HG03039 (cell line): Measurements from ENCODE around the gene TSSK6.

Source experiments
- ATAC-seq: cut with Tn5 transposase; IDR thresholded peaks from one replicate; pipeline ENCODE4 v1.9.1; 2021; ENCODE audit warnings: mild to moderate bottlenecking, moderate library complexity; ENCODE audit not compliant: unreplicated experiment

TSSK6 gene

DNA sequence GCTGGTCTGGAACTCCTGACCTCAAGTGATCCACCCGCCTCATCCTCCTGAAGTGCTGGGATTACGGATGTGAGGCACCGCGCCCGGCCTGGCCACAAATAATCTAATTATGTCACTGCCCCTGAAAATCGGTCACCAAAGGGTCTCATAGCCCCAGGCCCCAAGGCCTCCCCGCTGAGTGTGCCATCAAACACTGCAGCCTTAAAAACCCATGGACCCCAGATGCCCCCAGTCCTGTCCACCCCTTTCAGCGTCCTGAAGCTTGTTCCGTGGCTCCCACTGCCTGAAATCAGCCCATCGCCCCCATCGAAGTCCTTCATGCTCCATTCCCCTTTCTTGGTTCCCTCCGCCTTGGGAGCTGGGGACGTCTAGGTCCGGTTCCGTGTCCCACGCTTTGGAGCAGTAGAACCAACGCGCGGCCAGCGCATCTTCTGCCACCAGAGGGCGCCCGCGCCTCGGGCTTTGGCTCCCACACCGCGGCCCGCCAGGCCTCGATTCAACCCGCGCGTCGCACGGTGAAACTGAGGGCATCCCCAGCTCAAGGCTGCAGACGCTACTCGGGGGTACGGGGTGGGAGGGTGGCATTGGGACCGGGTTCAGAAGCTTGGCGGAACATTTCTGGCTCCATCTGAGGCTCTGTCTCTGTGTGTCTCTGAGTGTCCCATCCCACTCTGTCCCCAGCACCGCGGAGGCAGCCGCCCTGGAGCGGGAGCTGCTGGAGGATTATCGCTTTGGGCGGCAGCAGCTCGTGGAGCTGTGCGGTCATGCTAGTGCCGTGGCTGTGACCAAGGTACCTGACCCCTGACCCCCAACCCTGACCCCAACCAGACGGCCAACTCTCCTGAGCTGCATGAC lies 16.8 kb upstream of the TSSK6 start:
- ATAC-seq, result no peak

DNA sequence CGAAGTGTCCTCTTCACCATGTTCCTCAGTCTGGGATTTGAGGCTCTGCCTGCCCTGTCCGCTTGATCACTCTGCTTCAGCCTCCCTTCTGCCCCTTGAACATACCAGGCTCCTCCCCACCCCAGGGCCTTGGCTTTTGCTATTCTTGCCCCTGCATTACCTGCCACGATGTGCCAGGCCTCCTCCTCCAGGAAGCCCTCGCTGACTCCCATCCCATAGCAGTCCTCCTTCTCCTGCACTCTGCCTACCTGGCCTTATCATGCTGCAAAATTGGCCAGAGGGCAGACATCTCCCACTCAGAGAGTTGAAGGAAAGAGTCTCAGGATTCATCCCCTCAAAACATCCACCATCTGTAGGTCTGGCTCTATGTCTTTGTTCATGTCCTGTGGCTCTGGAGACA lies 15.5 kb upstream of the TSSK6 start:
- ATAC-seq, result no peak

DNA sequence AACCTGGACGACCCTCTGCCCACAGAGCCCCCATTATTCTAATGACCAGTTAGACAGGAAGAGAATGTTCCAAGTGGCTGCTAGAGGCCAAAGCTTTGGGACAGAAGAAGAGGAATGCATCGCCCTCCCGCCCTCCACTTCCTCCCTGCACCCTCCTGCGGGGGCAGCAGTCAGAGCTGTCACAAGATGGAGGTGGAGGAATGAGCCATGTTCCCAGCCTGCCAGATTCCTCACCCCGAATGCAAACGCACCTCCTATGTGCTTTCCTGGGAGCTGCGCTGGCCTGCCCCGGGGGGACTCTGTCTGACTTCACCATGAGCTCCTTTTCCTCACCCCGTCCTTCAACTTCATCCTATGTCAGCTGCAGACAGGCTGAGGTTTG lies 15.1 kb upstream of the TSSK6 start:
- no peak for ATAC-seq

DNA sequence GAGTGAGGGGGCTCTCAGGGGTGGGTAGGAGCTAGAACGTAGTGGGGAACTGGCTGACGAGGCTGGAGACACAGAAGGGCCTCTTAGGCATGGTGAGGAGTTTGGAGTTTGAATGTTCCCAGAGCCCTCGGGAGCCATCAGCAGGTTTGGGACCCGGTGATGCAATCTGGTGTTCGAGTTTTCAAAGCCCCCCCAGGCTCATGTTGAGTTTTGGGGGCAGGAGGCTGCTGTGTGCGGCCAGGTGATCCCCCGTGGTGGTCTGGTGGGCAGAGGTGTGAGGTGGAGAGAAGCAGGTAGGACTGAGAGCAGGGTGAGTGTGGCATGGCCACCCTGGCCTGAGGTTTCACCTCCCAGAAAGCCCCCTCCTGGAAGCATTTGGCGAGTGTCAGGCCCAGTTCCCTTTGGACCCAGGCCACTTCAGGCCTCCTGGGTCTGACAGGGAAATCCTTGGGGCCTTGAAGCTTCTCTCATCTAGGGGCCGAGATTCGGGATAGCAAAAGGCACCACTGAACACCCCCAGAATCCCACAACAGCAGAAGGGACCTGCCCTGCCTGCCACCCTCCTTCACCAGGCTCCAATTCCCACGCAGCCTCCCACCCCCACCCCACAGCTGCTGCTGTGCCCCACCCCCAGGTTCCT lies 14.6 kb upstream of the TSSK6 start:
- no peak for ATAC-seq

GRCh38 chr19:19528721-19529490 lies 13.6 kb upstream of the TSSK6 start, which contains the start of gene YJEFN3:
Gene YJEFN3, plus strand, starts transcription at chr19:19528911. Its CDS starts 22 bp downstream, at chr19:19528933.
- ATAC-seq, result no peak

- ATAC-seq, result no peak
Measured at GRCh38 chr19:19527674-19528625, 12.6 kb upstream of the TSSK6 start.

- ATAC-seq, result no peak
Measured at GRCh38 chr19:19527371-19527656, 12.0 kb upstream of the TSSK6 start.

DNA sequence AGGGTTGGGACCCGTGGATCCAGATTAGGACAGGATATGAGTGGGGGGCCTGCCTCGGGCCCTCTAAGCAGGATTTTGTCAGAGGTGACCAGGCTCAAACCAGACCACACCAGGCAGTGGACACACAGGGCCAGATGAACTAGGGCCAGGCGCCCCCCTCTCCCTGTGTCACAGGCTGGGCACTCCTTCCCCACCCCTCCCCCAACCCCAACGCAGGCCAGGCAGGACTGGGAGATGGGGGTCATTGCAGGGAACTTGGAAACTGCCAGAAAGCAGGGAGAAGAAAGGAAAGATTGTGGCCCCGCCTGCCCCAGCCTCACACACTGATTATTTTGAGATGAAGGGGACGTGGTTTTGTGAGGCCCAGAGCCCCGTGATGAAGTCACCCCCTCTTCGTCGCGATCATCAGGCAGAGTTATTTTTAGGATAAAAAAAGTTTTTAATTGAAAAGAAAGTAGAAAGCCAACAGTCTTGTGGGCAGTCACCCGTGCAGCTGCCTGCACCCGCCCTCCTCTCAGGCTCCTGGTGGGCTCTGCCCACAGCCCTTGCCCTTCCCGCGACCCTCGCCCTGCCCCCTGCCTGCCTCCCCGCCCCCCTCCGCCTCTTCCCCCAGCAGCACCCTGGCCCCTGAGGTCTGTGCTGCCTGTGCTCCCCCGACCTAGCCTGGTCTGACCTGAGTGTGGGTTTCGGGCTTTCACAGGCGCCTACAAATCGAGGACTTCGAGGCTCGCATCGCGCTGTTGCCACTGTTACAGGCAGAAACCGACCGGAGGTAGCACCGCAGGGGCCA lies 11.4 kb upstream of the TSSK6 start:
- ATAC-seq, result no peak

DNA sequence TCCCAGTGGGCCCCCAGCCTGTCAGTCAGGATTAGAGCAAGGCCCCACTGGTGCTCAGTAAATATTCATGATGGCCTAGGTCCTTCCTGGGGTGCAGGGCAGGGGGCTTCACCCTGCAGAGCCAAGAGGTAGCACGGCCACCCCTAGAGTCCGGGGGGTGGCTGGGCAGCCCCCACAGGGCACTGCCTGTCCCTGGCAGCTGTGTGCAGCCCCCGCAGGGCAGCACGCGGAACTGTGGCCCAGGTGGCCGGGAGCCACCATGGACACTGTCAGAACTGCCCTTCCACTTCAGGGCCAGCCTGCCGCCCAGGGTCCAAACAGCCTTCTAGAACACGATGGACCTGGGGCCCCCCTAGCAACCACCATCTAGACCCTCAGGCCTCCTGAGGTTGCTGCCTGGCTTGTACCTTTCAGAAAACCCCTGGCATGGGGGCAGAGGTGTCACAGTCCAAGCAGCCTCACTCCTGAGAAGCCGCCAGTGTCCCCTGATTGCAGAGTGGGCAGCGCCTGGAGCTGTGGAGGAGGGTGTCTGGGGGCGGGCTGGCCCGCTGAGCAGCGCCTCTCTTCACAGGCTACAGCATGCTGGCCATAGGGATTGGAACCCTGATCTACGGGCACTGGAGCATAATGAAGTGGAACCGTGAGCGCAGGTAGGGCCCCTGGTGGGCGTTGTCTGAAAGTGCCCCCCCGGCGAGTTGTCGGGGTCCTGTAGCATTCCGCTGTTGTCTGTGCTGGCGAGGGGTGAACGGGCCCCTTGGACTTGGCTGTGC lies 10.4 kb upstream of the TSSK6 start:
- ATAC-seq, result no peak

DNA sequence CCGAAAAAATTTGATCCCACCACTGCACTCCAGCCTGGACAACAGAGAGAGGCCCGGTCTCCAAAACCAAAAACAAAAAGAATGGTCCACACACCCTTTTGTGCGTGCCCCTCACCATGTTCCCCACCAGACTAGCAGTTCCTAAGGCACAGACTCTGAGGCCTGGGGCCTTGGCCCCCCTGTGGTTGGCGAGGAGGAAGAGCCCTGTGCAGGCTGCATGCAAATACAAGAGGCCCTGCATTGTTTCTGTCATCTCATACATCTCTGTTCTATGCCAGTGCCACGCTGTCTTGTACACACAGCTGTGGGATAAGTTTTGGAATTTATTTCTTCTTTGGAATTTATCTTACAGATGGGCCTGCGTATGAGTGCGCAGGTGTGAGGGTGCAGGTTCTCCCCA lies 8.7 kb upstream of the TSSK6 start:
- no peak for ATAC-seq

- no peak for ATAC-seq
Measured at GRCh38 chr19:19523177-19523576, 7.8 kb upstream of the TSSK6 start.

GRCh38 chr19:19520989-19521388 lies 5.6 kb upstream of the TSSK6 start:
- no peak for ATAC-seq

DNA sequence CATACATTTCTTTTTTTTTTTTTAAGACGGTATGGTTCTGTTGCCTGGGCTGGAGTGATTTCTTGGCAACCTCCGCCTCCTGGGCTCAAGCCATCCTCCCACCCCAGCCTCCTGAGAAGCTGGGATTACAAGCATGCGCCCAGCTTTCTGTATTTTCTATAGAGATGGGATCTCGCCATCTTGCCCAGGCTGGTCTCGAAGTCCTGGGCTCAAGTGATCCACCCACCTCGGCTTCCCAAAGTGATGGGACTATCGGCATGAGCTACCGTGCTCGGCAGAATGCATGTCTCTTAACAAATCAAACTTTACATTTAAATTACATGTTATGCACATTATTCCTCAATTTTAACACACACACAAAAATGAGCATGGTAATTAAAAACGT lies 1.9 kb upstream of the TSSK6 start:
- no peak for ATAC-seq

- peak; percentile 79 for ATAC-seq
Measured at GRCh38 chr19:19515642-19516519, 533 bp upstream of the TSSK6 start, which contains the start of gene NDUFA13. Gene NDUFA13, plus strand, starts transcription at chr19:19516225. Its CDS starts 14 bp downstream, at chr19:19516239.

DNA sequence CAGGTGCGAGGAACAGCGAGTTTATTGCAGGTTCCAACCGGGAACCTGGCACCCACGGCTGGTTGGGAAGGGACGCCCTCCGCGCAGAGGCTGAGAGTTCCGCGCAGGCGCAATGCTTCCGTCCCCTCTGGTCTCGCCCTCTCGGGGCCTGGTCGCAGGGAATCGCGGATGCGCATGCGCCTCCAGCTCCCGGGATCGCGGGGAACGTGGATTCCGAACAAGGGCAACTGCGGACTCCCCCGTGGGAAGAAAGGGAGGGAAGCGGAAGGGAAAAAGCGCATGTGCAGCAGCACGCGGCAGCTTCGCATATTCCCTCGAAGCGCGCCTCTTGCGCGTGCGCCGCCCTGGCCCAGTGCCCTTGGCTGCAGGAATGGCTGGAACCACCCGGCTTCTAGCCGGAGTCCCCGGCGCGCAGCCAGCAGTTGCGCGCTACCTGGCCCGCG lies 1.1 kb downstream of the TSSK6 start:
- no peak for ATAC-seq

- ATAC-seq, result no peak
Measured at GRCh38 chr19:19513682-19514081, 1.7 kb downstream of the TSSK6 start.

- ATAC-seq, result no peak
Measured at GRCh38 chr19:19510432-19510831, 4.9 kb downstream of the TSSK6 start.

DNA sequence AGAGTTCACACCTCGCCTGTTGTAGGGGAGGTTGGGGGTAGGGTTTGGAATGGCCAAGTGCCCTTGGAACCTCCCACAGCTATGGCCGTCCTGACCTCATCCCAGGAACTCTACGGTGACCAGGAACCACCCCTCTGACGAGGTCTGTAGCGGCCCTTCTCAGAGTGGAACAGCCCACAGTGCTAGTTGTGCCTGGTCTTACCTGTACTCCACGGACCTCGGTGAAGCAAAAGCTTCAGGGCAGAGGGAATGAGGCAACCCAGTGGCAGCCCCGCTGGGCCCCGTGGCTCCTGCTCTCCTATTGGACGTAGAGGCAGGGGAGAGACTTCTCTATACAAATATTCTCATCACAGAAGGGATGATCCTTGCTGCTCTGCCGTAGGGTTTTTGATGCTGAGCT lies 7.1 kb downstream of the TSSK6 start:
- no peak for ATAC-seq
